Neural progenitor cell (in vitro differentiated cells): ENCODE data around the gene IL6R.

ENCODE experiments used
- CTCF ChIP-seq: fragments of 200-600 bp; sonication (generic); IDR thresholded peaks from 2 replicates; pipeline ENCODE4 v1.5.1; 2017; ENCODE audit warnings: antibody characterized with exemption, mild to moderate bottlenecking
- EZH2 ChIP-seq: fragments of 200-600 bp; sonication (generic); IDR thresholded peaks from 2 replicates; pipeline ENCODE4 v1.6.1; 2017; ENCODE audit warnings: antibody characterized with exemption, mild to moderate bottlenecking, moderate library complexity
- EZH2phosphoT487 ChIP-seq: fragments of 200-600 bp; sonication (generic); IDR thresholded peaks from 2 replicates; pipeline ENCODE4 v1.6.1; 2017; ENCODE audit warnings: antibody characterized with exemption

GRCh38 chr1:154466206-154466605 is 61.1 kb downstream of the IL6R start:
- TF ChIP-seq CTCF (no peak), EZH2phosphoT487 (no peak), EZH2 (no peak)
